ENCODE results near the gene RPS6KA4.

GRCh38 chr11:64343767-64344559, 15.0 kb upstream of the RPS6KA4 start:
- TF ChIP-seq POLR2A (IDR thresholded peaks at IDR 0.05; ENCODE audit: low read depth, low read length), result no peak
- TF ChIP-seq POLR2AphosphoS5 (IDR thresholded peaks at IDR 0.05; ENCODE audit: low read depth, low read length), result no peak
- TF ChIP-seq TAF1 (IDR thresholded peaks at IDR 0.05; ENCODE audit: borderline replicate concordance, low read depth, low read length), result no peak
